ENCODE results near the gene DONSON. TPM values are rescaled to one million over a fixed set of nuclear protein-coding genes. Genes with fewer than 3 reads are reported as not detected.

Gene DONSON
- total and polyA plus RNA-seq, 2 of the 13 experiments (the other 11 are each of a cell fraction or from before 2014, with no cell fraction given), result 35.4 to 63.6 TPM

DNA sequence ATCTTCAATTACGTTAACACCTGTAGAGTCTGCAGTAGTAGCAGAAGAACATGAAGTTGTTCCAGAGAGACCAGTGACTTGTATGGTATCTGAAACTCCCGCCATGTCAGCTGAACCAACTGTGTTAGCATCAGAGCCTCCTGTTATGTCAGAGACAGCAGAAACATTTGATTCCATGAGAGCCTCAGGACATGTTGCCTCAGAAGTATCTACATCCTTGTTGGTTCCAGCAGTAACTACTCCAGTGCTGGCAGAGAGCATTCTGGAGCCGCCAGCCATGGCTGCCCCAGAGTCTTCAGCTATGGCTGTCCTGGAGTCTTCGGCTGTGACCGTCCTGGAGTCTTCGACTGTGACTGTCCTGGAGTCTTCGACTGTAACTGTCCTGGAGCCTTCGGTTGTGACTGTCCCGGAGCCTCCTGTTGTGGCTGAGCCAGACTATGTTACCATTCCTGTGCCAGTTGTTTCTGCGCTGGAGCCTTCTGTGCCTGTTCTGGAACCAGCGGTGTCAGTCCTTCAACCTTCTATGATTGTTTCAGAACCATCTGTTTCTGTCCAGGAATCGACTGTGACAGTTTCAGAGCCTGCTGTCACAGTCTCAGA, 35.4 kb downstream of the DONSON start:
- FAIRE-seq, result no peak
- H3K27ac ChIP-seq (ENCODE audit: extremely low read length, insufficient read depth, low read length), result no peak overlapping the region
- POLR2A ChIA-PET, result no interaction called here
- H3K79me2 ChIP-seq (ENCODE audit: insufficient read depth, low read length), result peaks cover 88% of the 10 kb centered on the region
- peak; percentile 25 for ATAC-seq
- no peak for DNase-seq (ENCODE audit: low spot score)
- CTCF ChIA-PET (ENCODE audit: low intra/inter-chr PET ratio, low total read pairs), result no interaction called here
- H3K27me3 ChIP-seq (ENCODE audit: control insufficient read depth in 1 of 2, insufficient read depth in 2 of 2, low read length in 2 of 2), result no peaks in the 10 kb centered on the region
- in situ Hi-C loops (cut with HindIII; ENCODE audit: extremely low pct_ligation_motif_present, low pct_unique_long_range_greater_than_20kb), result no loop called here
- H4K20me1 ChIP-seq (ENCODE audit: insufficient read depth, low read length), result peaks cover 72% of the 10 kb centered on the region
- no peak overlapping the region for H3K9ac ChIP-seq (ENCODE audit: insufficient read depth, low read depth, low read length)
- H3K4me2 ChIP-seq (ENCODE audit: low read depth, low read length), result no peak overlapping the region
- no peak overlapping the region for H3K4me3 ChIP-seq (replicated peaks in 1 of 3; ENCODE audit: insufficient read depth in 1 of 3, low read depth in 2 of 3, low read length in 3 of 3)
- no peak overlapping the region for H2AFZ ChIP-seq (ENCODE audit: low read length)
- intact Hi-C loops (cut with micrococcal nuclease; ENCODE audit: unreplicated experiment), result no loop called here
- 96% methylated on average over 8 of the region's 12 CpGs for WGBS (ENCODE audit: low lambda C conversion rate)
- peaks cover 38 to 93% of the 10 kb centered on the region in 2 experiments for H3K36me3 ChIP-seq (replicated peaks in 1 of 2; ENCODE audit: control insufficient read depth in 1 of 2, insufficient read depth in 2 of 2, low read length in 2 of 2)
- 0 out of 2 replicates have a peak, but pooled peaks have one; percentile 13 for TF ChIP-seq POLR2AphosphoS5 (IDR thresholded peaks at IDR 0.05; ENCODE audit: low read depth, low read length)
- TF ChIP-seq KDM4B (CRISPR knock-in tag; IDR thresholded peaks at IDR 0.05), result no peak
- no peak for TF ChIP-seq ZNF30 (CRISPR knock-in tag; IDR thresholded peaks at IDR 0.05)
- TF ChIP-seq ZSCAN29 (CRISPR knock-in tag; conservative IDR thresholded peaks at IDR 0.05), result no peak
- no peak for TF ChIP-seq REL (CRISPR knock-in tag; conservative IDR thresholded peaks at IDR 0.05)
- TF ChIP-seq, protein P1, sequence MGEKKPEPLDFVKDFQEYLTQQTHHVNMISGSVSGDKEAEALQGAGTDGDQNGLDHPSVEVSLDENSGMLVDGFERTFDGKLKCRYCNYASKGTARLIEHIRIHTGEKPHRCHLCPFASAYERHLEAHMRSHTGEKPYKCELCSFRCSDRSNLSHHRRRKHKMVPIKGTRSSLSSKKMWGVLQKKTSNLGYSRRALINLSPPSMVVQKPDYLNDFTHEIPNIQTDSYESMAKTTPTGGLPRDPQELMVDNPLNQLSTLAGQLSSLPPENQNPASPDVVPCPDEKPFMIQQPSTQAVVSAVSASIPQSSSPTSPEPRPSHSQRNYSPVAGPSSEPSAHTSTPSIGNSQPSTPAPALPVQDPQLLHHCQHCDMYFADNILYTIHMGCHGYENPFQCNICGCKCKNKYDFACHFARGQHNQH (CRISPR knock-in tag; IDR thresholded peaks at IDR 0.05), result peak; percentile 15; the same call in 1 of the 2 replicates
- TF ChIP-seq, protein P2, sequence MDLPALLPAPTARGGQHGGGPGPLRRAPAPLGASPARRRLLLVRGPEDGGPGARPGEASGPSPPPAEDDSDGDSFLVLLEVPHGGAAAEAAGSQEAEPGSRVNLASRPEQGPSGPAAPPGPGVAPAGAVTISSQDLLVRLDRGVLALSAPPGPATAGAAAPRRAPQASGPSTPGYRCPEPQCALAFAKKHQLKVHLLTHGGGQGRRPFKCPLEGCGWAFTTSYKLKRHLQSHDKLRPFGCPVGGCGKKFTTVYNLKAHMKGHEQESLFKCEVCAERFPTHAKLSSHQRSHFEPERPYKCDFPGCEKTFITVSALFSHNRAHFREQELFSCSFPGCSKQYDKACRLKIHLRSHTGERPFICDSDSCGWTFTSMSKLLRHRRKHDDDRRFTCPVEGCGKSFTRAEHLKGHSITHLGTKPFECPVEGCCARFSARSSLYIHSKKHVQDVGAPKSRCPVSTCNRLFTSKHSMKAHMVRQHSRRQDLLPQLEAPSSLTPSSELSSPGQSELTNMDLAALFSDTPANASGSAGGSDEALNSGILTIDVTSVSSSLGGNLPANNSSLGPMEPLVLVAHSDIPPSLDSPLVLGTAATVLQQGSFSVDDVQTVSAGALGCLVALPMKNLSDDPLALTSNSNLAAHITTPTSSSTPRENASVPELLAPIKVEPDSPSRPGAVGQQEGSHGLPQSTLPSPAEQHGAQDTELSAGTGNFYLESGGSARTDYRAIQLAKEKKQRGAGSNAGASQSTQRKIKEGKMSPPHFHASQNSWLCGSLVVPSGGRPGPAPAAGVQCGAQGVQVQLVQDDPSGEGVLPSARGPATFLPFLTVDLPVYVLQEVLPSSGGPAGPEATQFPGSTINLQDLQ (CRISPR knock-in tag; IDR thresholded peaks at IDR 0.05), result no peak
- TF ChIP-seq NCOR1 (IDR thresholded peaks at IDR 0.05; ENCODE audit: borderline replicate concordance, low read length), result no peak
- no peak for TF ChIP-seq ZNF207 (IDR thresholded peaks at IDR 0.05; ENCODE audit: borderline replicate concordance)
- no peak for TF ChIP-seq ZNF510 (CRISPR knock-in tag; IDR thresholded peaks at IDR 0.05; ENCODE audit: low read depth)
- TF ChIP-seq, protein P3, sequence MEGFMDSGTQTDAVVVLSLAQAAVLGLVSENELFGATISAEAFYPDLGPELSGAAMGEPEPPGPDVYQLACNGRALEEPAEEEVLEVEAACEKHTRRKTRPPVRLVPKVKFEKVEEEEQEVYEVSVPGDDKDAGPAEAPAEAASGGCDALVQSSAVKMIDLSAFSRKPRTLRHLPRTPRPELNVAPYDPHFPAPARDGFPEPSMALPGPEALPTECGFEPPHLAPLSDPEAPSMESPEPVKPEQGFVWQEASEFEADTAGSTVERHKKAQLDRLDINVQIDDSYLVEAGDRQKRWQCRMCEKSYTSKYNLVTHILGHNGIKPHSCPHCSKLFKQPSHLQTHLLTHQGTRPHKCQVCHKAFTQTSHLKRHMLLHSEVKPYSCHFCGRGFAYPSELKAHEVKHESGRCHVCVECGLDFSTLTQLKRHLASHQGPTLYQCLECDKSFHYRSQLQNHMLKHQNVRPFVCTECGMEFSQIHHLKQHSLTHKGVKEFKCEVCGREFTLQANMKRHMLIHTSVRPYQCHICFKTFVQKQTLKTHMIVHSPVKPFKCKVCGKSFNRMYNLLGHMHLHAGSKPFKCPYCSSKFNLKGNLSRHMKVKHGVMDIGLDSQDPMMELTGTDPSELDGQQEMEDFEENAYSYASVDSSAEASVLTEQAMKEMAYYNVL (CRISPR knock-in tag; IDR thresholded peaks at IDR 0.05; ENCODE audit: borderline replicate concordance), result no peak
- TF ChIP-seq, protein P4, sequence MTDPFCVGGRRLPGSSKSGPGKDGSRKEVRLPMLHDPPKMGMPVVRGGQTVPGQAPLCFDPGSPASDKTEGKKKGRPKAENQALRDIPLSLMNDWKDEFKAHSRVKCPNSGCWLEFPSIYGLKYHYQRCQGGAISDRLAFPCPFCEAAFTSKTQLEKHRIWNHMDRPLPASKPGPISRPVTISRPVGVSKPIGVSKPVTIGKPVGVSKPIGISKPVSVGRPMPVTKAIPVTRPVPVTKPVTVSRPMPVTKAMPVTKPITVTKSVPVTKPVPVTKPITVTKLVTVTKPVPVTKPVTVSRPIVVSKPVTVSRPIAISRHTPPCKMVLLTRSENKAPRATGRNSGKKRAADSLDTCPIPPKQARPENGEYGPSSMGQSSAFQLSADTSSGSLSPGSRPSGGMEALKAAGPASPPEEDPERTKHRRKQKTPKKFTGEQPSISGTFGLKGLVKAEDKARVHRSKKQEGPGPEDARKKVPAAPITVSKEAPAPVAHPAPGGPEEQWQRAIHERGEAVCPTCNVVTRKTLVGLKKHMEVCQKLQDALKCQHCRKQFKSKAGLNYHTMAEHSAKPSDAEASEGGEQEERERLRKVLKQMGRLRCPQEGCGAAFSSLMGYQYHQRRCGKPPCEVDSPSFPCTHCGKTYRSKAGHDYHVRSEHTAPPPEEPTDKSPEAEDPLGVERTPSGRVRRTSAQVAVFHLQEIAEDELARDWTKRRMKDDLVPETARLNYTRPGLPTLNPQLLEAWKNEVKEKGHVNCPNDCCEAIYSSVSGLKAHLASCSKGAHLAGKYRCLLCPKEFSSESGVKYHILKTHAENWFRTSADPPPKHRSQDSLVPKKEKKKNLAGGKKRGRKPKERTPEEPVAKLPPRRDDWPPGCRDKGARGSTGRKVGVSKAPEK (CRISPR knock-in tag; IDR thresholded peaks at IDR 0.05; ENCODE audit: borderline replicate concordance), result no peak
- TF ChIP-seq ZFP37 (CRISPR knock-in tag; IDR thresholded peaks at IDR 0.05; ENCODE audit: borderline replicate concordance), result no peak
- TF ChIP-seq ZC3H13 (CRISPR knock-in tag; IDR thresholded peaks at IDR 0.05), result peak; percentile 80
- no peaks in the 10 kb centered on the region for H3K9me3 ChIP-seq (ENCODE audit: low read length)
- BruUV-seq (replicated peaks), result no TSS peak
- H3K4me1 ChIP-seq (ENCODE audit: insufficient read depth, low read length), result peaks cover 11% of the 10 kb centered on the region; the same call in 1 of the 2 replicates
